Gastrocnemius medialis (tissue), 4 donors: Measurements from ENCODE around the gene LIG4.

ENCODE experiments used
- POLR2A ChIP-seq, 2 donors: fragments of 450-650 bp; IDR thresholded peaks; one replicate each; pipeline ENCODE4 v1.6.1; 2017; ENCODE audit warnings: antibody characterized with exemption in 2 of 2, mild to moderate bottlenecking in 2 of 2, moderate library complexity in 2 of 2
- TF ChIP-seq, protein P1 (sequence below), 5 experiments: fragments of 450-650 bp in 3 of 5; fragments of 200-600 bp in 2 of 5; sonication (generic) in 2 of 5; IDR thresholded peaks in 4 of 5; conservative IDR thresholded peaks in 1 of 5; 1 replicate in 4 of 5; 2 replicates in 1 of 5; pipeline ENCODE4 v1.5.1; 2016 to 2019; ENCODE audit warnings: antibody characterized with exemption in 5 of 5, mild to moderate bottlenecking in 3 of 5, moderate library complexity in 3 of 5

GRCh38 chr13:108226184-108226583 lies 10.8 kb upstream of the LIG4 start:
- TF ChIP-seq, protein P1, sequence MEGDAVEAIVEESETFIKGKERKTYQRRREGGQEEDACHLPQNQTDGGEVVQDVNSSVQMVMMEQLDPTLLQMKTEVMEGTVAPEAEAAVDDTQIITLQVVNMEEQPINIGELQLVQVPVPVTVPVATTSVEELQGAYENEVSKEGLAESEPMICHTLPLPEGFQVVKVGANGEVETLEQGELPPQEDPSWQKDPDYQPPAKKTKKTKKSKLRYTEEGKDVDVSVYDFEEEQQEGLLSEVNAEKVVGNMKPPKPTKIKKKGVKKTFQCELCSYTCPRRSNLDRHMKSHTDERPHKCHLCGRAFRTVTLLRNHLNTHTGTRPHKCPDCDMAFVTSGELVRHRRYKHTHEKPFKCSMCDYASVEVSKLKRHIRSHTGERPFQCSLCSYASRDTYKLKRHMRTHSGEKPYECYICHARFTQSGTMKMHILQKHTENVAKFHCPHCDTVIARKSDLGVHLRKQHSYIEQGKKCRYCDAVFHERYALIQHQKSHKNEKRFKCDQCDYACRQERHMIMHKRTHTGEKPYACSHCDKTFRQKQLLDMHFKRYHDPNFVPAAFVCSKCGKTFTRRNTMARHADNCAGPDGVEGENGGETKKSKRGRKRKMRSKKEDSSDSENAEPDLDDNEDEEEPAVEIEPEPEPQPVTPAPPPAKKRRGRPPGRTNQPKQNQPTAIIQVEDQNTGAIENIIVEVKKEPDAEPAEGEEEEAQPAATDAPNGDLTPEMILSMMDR (IDR thresholded peaks at IDR 0.05 in 4 of 5, conservative IDR thresholded peaks at IDR 0.05 in 1 of 5), result no peak
- TF ChIP-seq POLR2A (IDR thresholded peaks at IDR 0.05), result no peak
